Iris pigment epithelial cell (primary cell): Measurements from ENCODE around the gene TXNRD3.
"Not testable (repeated sequence)": the region's sequence is repeated elsewhere in the genome, so short reads cannot be mapped to it uniquely, and the experiment has no call there.

Experiments
- DNase-seq: peaks from one replicate; pipeline ENCODE4 v3.0.0-alpha.2; 2011; ENCODE audit warnings: low read depth

TXNRD3 gene

GRCh38 chr3:126591515-126591914 is 63.4 kb downstream of the TXNRD3 start:
- not testable (repeated sequence) for DNase-seq

- no peak for DNase-seq
Measured at GRCh38 chr3:126582311-126582710, 72.6 kb downstream of the TXNRD3 start.

GRCh38 chr3:126581569-126581968 is 73.4 kb downstream of the TXNRD3 start:
- no peak for DNase-seq

GRCh38 chr3:126580746-126581145 is 74.2 kb downstream of the TXNRD3 start:
- DNase-seq = no peak

GRCh38 chr3:126578702-126579101 is 76.2 kb downstream of the TXNRD3 start:
- no peak for DNase-seq

- no peak for DNase-seq
Measured at GRCh38 chr3:126577261-126577660, 77.7 kb downstream of the TXNRD3 start.

- DNase-seq = no peak
Measured at GRCh38 chr3:126573492-126574117, 81.3 kb downstream of the TXNRD3 start.

GRCh38 chr3:126571078-126571477 is 83.8 kb downstream of the TXNRD3 start:
- no peak for DNase-seq

- DNase-seq = no peak
Measured at GRCh38 chr3:126570103-126570541, 84.8 kb downstream of the TXNRD3 start.

- no peak for DNase-seq
Measured at GRCh38 chr3:126569390-126569975, 85.4 kb downstream of the TXNRD3 start.

- no peak for DNase-seq
Measured at GRCh38 chr3:126568776-126569342, 86.1 kb downstream of the TXNRD3 start.

- no peak for DNase-seq
Measured at GRCh38 chr3:126567696-126568438, 87.1 kb downstream of the TXNRD3 start.

- no peak for DNase-seq
Measured at GRCh38 chr3:126562737-126563276, 92.1 kb downstream of the TXNRD3 start.

GRCh38 chr3:126558336-126559071 is 96.4 kb downstream of the TXNRD3 start, which contains the start of gene C3orf22:
Gene C3orf22 (minus strand): TSS chr3:126558932. CDS start chr3:126553390, 5,542 bp downstream.
- no peak for DNase-seq

- no peak for DNase-seq
Measured at GRCh38 chr3:126557761-126558160, 97.2 kb downstream of the TXNRD3 start.

GRCh38 chr3:126557415-126557745 is 97.5 kb downstream of the TXNRD3 start:
- DNase-seq = no peak
